ENCODE data around the gene ARL3.
A peak's percentile ranks its signal among the peaks of the same experiment; 100 is the strongest.
"Not testable (repeated sequence)": the region's sequence is repeated elsewhere in the genome, so short reads cannot be mapped to it uniquely, and the experiment has no call there.

ARL3 gene

DNA sequence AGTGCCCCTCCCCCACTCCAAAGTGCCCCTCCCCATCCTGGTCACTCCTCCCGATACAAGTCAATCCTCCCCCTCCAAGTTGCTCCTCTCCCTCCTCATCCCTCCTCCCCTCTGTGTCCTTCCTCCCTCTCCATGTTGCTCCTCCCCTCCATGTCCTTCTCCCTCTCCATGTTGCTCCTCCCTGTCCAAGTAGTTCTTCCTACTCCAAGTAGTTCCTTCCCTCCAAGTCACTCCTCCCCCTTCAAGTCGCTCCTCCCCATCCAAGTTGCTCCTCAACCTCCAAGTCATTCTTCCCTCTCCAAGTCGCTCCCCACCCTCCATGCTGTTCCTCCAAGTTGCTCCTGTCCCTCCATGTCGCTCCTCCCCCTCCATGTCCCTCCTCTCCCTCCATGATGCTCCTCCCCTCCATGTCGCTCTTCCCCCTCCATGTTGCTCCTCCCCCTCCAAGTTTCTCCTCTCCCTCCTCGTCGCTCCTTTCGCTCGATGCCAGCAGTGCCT, 20.9 kb upstream of the ARL3 start:
- no peak for DNase-seq

DNA sequence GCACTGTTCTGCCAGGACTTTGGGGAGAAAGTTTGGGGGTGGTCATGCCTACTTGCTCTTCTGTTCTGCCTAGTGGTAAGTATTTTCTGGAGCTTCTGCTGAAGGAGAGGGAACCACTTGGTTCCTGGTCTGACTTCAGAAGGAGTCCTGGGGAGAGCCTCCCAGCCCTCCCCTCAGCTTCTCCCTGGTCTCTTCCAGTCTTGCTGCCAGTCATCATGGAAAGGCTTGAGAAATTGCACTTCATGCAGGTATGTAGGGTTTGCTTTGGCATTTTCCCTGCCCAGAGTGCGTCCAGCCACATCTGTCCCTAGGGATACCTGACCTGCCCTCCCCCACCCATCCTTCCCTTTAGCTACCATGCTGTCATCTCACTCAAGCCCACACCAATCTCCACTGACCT, 18.5 kb upstream of the ARL3 start:
- DNase-seq: no peak

DNA sequence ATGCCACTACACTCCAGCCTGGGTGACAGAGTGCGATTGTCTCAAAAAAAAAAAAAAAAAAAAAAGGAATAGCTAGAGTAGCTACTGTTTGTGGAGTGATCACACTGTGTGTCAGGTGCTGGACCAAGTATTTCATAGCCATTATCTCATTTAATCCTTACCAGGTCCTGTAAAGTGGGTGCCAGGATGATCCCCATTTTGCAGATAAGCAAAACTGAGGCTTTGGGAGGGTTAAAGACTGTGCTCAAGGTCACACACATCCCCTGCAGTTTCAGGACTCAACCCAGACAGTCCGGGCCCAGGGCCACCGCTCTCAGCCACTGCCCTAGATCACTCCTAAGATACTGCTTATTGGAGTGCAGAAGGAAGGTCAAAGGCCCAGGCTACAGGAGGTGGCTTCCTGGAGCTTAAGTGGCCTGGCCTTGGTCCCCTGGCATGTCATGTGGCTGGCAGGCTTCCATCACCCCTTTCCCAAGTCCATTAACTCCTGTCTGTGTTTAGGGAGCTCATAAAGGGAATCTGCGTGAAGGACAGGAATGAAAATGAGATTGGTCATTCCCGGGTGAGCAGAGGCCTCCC, 17.1 kb upstream of the ARL3 start:
- DNase-seq: no peak

DNA sequence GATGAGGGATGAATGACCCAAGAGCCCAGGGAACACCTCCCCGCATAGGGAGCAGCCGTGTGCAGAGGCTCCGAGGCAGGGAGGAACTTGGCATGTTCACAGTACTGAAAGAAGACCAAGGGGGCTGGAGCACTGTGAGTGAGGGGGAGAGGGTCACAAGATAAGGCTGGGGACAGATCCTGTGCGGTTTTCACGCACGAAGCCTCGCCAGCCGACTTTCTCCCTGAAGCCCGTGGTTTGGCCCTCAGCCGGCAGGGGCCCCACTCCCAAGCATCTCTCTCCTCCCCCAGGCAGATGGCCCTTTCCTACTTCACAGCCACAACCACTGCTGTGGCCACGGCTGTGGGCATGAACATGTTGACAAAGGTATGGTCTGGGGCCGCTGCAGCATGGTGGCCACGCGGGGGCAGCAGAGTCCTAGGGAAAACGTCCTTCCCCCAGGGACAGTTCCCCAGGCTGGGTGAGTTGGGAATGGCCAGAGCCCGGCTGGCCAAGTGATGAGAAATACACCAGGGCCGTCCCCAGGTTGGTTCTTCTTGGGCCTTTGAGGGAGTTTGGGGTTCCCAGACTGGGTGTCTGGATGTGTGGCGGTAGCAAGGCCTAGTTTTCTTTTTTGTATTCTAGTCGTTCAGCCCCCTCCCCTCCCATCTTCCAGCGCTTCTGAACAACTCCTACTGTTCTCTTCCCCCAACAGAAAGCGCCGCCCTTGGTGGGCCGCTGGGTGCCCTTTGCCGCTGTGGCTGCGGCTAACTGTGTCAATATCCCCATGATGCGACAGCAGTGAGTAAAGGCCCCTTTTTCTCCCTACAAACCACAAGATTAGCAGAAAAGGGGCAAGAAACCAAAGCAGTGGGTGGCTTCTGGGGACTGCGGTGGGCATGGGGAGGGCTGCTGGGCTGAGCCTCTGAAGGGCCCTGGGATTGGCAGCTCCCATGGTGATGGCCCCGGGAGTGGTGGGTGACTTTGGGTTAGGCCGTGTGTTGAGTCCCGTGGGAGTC, 15.1 kb upstream of the ARL3 start:
- DNase-seq: peak; percentile 82

DNA sequence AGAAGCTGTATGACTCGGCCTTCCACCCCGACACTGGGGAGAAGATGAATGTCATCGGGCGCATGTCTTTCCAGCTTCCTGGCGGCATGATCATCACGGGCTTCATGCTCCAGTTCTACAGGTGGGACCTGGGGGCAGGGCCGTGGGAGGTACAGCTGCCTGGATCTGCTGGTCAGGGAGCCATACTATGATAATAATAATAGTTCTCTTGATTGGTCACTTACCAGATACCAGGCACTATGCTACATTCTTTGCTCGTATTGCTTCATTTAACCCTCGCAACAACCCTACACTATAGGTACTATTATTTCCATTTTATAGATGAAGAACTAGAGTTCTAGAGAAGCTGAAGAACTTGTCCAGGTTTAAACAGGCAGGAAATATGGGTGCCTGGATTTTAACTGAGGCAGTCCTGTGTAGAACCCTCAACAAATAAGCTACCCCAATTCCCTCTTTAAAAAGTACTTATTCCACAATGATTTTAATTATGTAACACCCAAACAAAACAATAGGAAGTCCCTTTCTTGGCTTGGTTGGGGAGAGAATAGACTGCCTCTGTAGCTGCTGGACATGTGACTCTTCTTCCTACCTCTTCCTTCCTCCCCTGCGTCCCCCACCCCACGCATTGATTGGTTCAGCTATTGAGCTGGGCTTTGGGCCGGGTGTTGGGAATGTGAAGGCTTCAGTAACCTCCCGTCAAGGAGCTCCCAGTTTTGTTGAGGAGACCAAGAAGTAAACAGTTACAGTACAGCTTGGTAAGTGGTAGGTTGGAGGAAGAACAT, 13.0 kb upstream of the ARL3 start:
- no peak for DNase-seq

DNA sequence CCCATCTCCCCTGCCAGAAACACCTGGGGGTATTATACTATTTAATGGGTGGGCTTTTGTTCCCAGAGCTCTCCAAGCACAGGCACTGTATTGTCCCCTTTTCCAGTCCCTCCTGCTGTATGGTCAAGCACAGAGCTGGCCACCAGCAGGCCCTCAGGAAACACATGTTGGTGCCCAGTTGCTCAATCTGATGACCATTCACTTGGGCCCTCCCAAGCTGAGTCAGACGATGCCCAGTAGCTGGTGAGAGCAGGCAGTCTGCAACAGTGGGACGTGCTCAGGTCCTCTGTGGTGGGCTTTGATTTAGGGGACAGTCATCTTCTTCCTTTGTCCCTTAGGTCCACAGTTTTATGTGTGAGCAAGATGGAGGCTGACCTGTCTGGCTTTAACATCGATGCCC, 12.1 kb upstream of the ARL3 start:
- DNase-seq: no peak

DNA sequence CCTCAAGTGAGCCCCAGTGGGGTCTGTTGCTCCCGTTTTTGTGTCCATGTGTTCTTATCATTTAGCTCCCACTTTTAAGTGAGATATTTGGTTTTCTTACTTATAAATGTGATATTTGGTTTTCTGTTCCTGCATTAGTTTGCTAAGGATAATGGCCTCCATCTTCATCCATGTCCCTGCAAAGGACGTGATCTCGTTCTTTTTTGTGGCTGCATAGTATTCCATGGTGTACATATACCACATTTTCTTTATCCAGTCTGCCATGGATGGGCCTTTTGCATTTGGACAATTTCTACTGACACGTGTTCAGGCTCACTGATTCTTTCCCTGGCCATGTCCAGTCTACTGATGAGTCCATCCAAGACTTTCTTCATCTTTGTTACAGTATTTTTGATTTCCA, 9.8 kb upstream of the ARL3 start:
- DNase-seq: no peak

DNA sequence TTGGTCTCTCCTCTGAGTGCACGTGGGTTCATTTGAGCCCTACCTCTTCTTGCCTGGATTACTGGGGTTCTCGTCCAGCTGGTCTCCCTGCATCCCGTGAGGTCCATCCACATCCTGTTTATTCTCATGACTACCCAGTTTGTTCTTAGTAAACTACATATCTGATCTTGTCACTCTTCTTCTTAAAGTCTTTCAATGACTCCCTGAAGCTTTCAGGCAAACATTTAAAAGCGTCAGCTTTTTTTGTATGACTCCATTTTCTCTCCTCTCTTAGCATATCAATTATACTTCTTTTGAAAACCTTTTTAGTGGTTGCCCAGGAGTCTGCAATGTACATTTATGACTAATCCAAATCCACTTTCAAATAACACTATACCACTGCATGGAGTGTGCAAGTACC, 7.8 kb upstream of the ARL3 start:
- DNase-seq: no peak

DNA sequence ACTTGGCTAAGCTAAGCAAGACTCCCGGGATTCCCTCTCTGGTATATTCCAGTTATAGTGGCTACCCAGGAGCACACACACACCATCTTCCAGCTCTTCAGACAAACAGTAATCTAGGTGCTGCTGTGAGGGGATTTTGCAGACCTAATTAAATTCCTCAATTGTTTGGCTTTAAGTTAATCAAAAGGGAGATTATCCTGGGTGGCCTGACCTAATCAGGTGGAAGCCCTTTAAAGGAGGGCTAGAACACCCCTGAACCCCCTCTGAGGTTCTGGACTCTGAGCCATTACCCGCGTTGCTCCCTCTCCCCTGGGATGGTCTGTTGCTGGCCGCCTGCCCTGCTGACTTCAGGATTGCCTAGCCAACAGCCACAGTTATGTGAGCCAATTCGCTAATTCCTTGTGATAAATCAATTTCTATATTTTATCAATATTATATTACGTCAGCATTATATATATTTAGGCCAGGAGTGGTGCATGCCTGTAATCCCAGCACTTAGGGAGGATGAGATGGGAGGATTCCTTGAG, 6.6 kb upstream of the ARL3 start:
- no peak for DNase-seq

DNA sequence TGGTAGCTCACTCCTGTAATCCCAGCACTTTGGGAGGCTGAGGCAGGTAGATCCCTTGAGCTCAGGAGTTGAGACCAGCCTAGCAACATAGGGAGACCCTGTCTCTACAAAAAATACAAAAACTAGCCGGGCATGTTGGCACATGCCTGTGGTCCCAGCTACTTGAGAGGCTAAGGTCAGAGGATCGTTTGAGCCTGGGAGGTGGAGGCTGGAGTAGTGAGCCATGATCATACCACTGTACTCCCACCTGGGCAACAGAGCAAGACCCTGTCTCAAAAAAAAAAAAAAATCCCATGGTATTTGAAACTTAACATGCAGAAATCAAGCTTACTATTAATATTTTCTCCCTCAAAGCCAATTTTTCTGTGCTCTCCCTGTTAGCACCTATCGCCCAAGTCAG, 6.1 kb upstream of the ARL3 start:
- no peak for DNase-seq

DNA sequence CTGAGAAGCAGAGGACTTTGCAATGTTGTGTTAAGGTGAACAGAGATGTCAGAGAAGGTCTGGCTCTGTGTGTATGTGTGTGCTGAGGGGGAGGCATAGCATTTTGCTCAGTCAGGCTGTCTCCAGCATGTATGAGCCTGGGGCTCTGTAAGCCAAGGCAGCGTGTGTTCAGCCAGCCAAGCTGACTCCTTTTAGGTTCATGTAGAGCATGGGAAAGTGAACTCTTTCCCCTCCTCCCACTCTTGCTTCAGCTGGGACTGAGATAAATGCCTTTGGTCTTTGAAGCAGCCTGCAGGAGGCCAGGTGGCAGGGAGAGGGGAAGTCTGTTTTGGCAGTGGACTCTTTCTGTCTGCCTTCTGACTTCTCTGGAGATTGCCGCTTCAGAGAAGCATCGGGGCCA, 4.0 kb upstream of the ARL3 start:
- peak; percentile 41 for DNase-seq

DNA sequence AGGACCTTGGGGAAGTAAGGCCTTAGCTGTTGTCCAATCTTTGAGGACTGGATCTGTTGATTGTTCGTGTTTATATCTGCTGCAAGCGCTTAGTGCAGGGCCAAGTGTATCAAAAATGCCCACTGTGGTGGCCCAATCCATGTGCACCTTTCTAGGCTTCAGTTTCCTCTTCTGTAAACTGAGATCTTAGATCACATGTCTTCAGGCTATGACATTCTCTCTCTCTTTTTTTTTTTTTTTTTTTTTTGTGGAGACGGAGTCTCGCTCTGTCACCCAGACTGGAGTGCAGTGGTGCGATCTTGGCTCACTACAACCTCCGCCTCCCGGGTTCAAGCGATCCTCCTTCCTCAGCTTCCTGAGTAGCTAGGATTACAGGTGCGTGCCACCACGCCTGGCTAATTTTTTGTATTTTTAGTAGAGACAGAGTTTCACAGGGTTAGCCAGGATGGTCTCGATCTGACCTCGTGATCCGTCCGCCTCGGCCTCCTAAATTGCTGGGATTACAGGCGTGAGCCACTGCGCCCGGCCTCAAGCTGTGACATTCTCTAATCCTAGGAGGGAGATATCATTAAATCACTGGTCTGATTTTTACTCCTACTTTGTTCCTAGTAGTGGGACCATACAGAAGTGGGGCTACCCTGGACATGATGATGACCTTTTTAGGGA, 2.8 kb upstream of the ARL3 start:
- DNase-seq: not testable (repeated sequence)

DNA sequence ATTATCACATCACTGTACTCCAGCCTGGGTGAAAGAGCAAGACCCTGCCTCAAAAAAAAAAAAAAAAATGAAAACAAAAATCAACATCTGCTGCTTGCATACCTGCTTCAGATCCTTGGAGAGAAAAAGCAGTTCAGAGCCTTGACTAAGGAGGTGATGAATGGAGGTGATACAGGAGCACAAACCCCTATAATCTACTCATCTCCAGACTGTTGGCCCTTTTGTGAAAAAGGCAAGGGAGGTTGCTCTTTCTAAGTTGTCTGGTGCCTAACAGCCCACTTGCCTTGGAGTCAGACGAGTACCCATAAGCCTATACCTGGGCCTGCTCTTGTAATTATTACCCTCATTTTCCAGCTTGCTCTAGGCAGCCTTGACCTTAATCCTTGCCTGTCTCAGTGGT, 1.7 kb upstream of the ARL3 start:
- DNase-seq: no peak

DNA sequence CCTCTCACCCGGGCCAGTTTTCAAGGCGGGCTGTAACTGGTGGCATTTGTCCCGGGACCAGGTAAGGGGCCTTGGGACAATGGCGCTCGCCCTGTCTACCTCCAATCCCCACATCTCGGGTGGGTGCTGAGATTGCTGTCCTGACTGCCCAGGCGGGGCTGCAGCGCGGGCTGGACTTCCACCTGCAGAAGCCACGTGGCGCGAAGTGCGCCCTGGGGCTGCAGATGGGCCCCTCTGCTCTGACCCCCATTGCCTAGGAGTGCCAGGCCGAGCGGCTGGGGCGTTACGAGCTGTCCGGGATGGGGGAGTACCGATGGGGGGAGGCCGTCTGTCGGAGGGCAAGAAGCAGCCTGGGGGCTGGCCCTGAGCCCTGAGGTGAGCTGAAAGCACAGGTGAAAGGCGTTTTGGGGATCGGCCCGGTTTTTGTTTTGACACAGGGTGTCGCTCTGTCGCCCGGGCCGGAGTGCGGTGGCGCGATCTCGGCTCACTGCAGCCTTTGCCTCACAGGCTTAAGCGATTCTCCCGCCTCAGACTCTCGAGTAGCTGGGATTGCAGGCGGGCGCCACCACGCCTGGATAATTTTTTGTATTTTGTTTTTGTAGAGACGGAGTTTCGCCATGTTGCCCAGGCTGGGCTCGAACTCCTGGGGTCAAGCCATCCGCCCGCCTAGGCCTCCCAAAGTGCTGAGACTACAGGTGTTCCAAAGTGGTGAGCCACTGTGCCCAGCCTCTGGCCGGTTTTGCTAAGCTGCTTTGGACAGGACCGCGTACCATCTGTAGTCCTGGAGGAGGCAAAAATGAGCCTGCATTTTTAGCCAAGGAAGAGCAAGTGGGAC, 641 bp upstream of the ARL3 start, which contains the start of gene SFXN2:
Gene SFXN2 (plus strand): TSS at position 16 of the 835 bp plus-strand sequence. CDS start 12,001 bp downstream, outside the sequence.
- DNase-seq: no peak

DNA sequence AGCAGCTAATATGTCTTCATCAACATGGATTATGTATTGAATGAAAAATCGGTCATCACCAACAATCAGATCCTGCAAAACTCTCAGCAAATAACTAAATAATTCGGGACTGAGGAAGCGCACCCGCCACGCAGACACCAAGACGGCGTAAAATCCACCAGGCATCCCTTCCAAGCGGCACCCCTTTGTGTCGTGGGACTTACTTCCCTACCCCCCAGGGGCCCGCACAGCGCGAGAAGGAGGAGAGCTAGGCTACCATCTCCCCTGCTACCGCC, 721 bp downstream of the ARL3 start:
- DNase-seq: no peak

DNA sequence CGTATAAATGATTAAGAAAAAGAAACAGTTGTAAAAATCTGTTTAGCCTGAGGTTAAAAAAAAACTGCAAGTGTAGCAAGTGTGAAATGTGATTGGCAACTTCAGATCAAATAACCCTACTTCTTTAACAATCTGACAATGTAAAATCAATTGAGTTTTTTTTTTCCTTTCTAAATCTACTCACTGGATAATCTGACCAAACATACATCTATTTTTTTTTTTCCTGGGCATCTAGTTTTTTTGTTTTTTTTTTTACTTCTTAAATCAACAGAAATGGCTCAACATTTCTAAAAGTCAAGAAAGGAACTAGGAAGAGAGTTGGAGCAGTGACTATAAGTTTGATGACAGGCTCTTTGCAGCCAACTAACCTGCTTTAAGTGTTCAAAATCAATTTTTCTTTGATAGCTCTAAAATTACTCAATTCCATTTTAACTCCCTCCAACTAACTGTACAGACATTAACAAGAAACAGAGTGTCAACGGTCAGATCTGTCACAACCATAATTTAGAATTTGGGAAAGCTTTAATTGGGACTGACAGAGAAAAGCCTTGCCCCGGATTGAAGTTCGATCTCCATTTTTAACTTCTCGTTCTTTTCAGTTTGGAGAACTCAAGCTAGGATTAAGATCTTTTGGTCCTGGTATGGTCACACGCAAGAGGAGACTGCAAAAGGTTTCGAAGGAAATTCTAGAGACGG, 1.2 kb downstream of the ARL3 start:
- DNase-seq: no peak

DNA sequence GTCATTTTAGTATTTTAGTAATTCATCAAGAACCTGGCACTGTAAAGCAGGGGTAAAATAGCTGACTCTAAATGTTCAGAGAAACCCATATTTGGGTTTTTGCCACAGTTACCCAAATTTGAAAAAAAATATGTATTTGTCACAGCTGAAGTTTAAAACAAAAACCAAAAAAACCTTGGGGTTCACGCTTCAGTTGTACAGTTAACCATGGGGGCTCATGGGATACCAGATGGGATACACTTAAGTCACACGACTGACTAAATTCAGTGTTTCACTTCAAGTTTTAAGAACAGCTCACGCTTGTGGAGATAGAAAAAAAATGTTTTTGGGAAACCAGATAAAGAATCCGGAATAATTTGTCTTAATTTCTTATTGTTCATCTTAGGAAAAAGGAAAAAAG, 2.1 kb downstream of the ARL3 start:
- DNase-seq: no peak

DNA sequence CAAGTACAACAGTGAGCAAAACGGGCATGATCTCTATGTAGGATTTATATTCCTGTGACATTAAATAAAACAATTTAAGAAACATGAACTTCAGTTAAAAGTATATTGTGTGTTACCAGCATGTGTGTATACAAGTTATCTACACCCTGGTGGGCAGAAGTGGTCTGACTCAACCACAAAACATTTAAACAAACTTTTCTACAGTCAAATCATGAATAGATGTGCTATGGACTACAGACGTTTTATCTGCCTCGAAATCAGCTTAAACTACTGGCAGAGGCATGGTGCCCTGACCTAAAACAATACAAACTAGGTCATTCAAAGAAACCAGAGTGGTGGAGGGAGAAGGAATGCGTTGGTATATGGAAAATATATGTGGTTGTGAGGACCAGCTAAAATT, 3.6 kb downstream of the ARL3 start:
- no peak for DNase-seq

DNA sequence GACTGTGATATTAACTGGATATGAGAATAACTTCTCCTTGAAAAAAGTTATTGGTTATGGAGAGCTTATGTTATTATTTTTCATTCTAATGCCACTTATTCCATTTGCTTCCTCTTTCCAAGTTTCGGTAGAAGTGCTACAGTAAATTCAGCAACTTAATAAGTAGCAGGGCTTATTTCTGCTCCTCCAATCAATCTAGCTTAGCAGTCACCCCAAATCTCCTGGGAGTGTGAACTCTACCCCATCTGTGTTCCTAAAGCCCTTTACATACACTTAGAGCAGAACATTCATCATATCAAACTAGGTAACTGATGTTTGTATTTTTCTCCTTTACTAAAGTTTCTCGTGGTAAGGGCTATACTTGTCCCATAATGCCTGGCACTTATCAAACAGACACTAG, 8.7 kb downstream of the ARL3 start:
- no peak for DNase-seq

DNA sequence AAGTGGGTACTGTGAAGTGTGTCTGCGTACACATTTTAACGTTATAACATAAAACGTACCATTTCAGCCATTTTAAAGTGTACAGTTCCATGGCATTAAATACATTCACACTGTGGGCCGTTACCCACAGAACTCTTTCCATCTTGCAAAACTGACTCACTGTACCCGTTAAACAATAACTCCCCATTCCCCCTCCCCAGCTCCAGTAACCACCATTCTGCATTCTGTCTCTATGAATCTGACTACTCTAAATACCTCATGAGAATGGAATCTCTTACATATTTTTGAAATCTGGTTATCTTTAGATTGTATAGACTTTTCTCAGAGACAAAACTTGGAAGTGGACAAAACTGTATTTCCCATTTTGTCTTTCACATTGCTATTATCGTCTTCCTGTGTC, 9.3 kb downstream of the ARL3 start:
- DNase-seq: no peak

DNA sequence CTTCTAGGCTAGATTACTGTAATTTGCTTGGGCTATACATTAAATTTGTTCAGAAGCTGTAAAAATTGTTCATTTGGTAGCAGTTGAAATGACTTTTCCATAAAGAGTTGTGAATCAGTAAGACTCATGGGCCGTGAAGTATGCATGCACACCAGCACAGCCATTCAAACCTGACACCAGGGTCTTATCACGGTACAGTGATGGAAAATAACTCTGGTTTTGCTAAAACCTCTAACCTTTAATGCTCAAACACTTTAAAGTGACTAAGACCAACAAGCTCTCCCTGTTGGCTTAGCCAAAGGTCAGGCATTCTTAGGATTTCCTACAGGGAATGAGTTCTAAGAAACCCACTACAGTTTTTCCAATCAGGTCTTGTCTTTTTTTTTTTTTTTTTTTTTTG, 11.5 kb downstream of the ARL3 start:
- no peak for DNase-seq

All from GF-D8 (cell line).